Dedifferentiated amniotic fluid mesenchymal stem cell (primary cell): ENCODE data around the gene WDR37.
"Not testable (repeated sequence)": the region's sequence is repeated elsewhere in the genome, so short reads cannot be mapped to it uniquely, and the experiment has no call there.

ENCODE experiments used
- DNase-seq: peaks from one replicate; pipeline ENCODE4 v3.0.0-alpha.2; 2016; ENCODE audit errors: extremely low spot score

Gene WDR37

DNA sequence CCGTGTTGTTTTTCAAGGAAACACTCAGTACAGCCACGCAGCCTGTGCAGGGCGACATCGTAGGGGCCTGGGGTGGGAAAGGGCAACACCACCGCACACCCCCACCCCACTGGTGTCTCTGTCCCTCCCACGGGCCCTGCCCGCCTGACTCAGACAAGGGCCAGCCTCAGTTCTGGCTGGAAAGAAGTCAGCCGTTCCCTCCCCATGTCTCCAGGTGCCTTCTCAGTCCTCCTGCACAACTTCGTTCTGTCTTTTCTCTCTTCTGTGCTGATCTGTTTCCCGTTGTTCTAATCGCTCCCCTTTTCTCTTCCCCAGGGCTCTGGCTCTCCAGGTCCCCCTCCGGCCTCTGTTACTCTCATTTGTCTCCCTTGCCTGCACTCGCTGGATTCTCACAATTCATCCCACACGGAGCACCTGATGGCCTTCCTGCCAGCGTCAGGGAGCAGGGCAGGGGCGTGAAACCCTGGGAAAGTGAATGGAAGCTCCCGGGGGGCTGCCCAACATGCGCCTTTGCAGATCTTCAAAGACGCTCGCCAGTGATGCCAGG is 97.7 kb downstream of the WDR37 start:
- DNase-seq, result no peak

DNA sequence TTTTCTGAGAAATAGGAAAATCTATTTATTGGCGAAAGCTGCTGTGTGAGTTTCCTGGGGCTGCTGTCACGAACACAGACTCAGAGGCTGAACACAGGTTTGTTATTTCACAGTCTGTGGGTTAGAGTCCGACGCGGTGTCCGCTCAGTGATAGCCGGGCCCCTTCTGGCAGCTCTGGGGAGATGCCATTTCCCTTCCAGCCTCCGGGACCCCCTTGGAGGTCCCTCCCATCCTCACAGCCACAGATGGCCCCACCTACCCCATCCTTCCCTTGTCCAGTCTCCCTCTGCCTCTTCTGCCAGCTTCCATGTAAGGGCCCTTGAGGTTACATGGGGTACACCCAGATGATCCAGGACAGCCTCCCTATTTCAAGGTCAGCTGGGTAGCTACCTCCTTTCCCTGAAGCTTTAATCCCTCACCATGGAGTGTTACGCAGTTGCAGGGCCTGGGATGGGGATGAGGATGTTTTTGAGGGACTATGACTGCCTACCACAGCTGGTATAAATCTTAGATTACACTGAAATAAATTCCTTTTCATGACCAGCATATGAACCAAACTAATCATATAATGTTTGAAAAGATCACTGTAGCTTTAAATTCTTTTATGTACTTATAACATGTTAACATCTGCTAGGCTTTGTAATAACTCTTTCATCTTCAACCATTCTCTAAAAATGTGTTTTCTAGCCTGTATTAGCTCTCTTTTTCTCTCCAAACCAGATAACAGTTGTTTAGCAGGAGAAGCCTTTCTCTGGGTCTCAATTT is 98.5 kb downstream of the WDR37 start:
- no peak for DNase-seq

DNA sequence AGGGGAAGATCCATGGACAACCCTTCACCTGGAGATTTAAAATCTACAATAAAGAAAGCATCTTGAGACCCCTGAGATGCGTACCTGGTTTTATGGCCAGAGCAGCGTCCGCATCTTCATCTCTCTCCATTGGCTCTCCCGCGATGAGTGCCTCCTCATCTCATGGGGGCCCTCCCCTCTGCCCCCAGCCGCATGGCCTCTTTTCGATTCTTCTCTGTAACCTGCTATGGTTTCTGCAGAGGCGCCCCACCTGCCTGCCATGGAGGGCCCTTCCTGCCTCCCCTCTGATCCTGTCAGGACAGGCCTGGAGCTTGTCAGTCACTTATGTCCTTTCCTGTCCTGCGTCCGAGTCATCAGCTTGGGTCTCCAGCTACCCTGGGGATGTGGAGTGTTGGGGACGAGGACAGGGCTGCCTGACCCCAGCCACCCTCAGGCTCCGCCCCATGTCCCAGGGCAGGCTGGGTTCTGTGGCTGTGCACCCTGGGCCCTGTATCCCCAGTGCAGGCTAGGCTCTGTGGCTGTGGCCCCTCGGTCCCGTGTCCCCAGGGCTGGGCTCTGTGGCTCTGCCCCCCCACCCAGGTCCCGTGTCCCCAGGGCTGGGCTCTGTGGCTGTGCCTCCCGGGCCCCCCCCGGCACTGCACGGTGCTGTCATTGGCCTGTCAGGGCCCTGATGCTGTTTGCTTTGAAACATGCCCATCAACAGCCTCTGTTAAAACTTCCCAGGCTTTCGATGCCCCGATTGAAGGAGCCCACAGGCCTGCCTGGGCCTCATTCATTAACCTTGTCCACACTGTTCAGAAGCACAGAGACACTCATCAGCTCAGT is 99.8 kb downstream of the WDR37 start:
- no peak for DNase-seq

DNA sequence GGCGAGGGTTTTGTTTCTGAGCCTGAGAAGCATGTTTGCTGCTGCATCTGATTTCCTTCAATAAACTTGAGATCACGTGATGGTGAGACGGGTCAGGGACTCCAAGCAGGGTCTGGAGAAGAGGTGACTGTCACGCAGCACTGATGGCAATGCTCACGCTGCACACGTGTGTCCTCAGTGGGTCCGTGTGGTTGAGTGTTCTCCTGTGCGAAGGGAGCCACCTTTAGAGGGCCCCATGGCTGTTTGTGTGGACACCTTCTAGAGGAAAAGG is 100.4 kb downstream of the WDR37 start:
- no peak for DNase-seq

DNA sequence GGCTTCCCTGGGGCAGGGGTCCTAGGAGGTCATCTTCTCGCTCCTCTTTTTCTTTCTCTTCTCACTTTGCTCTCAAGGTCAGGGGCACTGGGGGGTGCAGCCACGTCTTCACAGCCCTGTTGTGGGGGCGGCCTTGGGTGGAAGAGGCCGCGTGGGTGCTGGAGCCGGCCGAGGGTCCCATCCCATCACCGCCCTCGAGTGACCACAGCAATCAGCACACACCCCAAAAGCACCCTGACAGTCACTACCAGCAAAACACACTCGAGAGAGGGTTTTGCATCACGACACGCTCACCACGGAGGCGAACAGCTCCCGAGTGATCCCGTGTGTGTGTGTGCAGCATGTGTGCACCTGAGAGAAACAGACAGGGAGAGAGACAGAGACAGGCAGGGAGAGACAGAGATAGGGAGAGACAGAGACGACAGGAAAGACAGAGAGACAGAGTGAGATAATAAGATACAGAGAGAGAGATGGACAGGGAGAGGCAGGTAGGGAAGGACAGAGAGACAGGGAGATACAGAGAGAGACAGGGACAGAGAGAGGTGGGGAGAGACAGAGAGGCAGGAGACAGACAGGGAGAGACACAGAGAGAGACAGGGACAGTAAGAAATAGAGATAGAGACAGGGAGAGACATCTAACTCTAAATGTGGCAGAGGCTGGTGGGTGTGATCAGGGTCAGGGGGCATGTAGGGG is 100.9 kb downstream of the WDR37 start:
- DNase-seq, result no peak

- DNase-seq, result no peak
Observed at GRCh38 chr10:1157615-1157933, 101.4 kb downstream of the WDR37 start.

GRCh38 chr10:1158066-1158465 is 101.9 kb downstream of the WDR37 start:
- no peak for DNase-seq

GRCh38 chr10:1158536-1158935 is 102.4 kb downstream of the WDR37 start:
- not testable (repeated sequence) for DNase-seq

DNA sequence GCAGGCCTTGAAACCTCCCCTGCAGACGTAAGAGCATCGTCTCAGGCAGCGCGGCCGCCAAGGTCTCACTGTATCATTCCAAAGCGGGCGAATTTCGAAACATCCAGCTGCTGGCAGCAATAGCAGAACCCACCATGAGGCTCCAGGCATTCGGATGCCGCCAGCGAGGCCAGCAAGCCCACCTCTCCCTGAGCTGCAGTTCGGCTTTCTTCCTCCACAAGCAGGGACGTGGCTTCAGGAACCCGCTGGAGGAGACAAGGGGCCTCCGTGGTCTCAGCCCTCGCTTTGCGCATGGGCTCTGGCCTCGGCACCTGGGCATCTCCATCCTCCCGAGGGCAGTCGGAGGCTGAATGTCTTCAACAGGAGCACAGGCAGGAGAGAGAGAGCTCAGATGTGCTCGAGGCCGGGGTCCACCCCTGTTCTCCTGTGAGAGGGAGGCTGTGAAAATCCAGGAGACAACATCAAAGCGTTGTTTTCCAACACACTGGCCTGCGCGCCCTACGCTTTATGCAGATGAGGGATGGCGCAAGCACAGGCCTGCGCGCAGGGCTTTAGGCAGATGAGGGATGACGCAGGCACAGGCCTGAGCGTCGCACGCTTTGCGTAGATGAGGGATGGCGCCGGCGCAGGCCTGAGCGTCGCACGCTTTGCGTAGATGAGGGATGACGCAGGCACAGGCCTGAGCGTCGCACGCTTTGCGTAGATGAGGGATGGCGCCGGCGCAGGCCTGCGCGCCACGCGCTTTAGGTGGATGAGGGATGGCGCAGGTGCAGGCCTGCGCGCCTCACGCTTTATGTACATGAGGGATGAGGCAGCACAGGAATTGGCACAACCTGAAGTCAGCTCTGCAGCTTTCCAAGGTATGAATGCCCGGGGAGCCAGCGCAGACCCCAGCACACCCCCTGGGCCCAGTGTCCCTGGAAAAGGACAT is 103.2 kb downstream of the WDR37 start:
- no peak for DNase-seq

DNA sequence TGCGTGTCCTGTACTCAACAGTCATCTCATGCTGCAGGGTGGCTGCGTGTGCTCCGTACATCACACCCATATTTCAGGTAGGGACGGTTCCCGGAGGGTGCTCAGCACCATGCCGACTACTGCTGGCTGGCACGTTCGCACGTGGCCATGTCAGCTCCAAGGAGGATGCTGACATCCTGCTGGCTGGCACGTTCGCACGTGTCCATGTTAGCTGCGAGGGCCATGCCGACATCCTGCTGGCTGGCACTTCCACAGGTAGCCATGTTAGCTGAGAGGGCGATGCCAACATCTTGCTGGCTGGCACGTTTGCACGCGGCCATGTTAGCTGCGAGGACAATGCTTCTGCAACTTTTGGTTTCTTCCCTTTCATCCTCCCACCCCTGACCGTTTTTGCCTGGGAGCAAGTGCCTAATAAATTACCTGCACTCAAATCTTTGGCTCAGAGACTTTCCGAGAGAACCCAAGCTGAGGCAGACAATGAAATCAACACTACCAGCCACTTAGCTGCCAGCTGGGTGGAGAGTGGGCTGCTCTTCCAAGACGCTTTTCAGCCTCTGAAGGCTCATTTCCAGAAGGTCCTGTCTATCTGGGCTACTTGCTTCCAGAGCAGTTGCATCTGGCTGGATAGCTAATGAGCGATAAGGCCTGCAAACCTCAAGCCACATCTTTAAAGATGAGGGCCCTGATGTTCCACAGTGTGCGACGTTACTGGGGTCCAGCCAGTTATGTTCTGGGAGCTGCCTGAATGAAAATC is 104.6 kb downstream of the WDR37 start:
- no peak for DNase-seq

GRCh38 chr10:1161315-1161673 is 105.1 kb downstream of the WDR37 start:
- not testable (repeated sequence) for DNase-seq

GRCh38 chr10:1162481-1163203 is 106.5 kb downstream of the WDR37 start:
- no peak for DNase-seq

GRCh38 chr10:1163204-1163660 is 107.0 kb downstream of the WDR37 start:
- DNase-seq, result no peak

DNA sequence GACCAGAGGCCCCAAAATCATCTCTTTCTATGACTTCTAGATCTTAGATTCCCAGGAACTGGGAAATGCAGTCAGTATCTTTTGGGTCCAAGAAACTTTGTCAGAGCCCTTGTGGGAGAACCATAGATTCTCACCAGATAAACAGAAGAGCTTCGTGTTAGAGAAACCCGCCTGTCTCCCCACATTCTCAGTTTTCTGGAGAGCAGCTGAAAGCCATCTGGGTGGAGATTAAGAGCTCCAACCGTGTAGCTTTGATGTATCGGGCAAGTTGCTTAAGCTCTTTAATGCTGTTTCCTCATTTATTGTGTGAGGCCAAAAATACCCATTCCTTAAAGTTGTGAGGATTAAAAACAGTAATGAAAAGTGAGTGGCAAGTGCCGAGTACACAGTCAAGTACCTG is 107.6 kb downstream of the WDR37 start:
- no peak for DNase-seq

- no peak for DNase-seq
Observed at GRCh38 chr10:1166101-1166827, 110.1 kb downstream of the WDR37 start.

DNA sequence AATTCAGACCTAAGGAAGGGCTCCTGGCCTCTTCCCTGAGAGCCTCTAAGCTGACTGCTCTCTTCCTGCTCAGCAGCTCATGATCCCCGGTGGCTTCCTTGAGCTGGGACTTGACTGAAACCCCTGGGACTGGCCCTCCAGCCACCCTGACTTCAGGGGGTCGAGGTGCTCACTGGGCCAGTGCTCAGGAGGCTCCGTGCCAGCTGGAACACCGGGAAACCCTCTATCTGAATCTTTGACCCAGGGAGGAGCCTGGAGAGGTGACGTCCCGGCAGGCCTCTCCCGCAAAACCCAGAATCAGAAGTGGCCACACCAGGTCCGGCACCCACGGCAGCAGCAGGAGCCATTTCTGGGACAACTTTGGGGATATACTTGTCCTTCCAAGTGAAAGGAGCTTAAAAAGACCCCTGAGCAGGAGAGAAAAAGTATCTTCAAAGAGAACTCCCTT is 110.7 kb downstream of the WDR37 start:
- no peak for DNase-seq

DNA sequence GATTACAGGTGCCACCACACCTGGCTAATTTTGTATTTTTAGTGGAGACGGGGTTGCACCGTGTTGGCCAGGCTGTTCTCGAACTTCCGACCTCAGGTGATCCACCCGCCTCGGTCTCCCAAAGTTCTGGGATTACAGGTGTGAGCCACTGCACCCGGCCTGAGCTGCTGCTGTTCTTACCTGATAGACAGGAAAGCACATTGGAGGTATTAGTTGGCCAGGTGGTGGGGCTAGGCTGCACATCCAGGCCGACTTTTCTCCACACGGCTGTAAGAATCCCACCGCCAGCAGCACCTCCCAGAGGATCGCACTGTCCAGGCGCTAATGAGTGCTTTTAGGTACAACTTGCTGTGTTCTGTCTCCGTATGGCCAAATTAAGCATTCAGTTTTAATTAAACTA is 112.6 kb downstream of the WDR37 start:
- DNase-seq, result no peak

DNA sequence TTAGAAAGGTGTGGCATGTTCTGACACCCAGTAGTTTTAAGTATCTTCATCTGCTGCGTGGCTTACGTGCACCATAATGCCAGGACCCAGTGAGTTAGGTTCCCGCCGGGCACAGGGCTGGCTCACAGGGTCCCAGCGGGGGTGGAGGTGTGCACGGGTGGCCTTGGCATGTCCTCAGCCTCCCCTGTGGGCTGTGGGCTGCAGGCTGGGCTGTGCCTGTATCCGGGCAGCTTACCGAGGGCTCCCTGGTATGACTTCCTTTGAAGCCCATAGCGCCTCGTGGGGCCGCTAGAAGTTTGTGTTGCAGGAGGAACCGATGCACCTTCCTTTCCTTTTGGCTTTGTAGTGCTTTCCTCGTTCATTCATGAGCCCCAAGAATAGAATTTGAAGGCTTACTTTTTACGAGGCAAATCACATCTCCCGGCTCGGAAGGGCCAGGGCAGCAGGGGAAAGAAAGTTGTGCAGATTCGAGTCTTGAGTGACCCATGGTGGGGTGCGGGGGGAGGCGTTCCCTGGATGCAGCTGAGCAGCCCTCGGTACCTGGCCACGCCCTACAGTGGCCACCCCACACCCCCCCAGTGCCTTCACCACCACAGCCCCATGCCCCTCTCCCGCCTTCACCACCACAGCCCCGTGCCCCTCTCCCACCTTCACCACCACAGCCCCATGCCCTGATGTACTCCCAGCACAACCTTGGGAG is 113.2 kb downstream of the WDR37 start:
- DNase-seq, result no peak
